ENCODE results near the gene TEX2.

TEX2 gene

GRCh38 chr17:64160378-64160777 is 102.7 kb downstream of the TEX2 start:
- DNase-seq (ENCODE audit: low read depth) = no peak
- no peak overlapping the region for H3K4me3 ChIP-seq (ENCODE audit: low read depth, low read length)
- TF ChIP-seq CTCF (IDR thresholded peaks at IDR 0.05; ENCODE audit: control insufficient read depth, extremely low read depth, insufficient read depth) = no peak

GRCh38 chr17:64158831-64159590 is 104.0 kb downstream of the TEX2 start:
- H3K4me3 ChIP-seq (ENCODE audit: low read depth, low read length) = no peak overlapping the region
- TF ChIP-seq CTCF (IDR thresholded peaks at IDR 0.05; ENCODE audit: control insufficient read depth, extremely low read depth, insufficient read depth) = no peak
- no peak for DNase-seq (ENCODE audit: low read depth)

- no peak for TF ChIP-seq CTCF (IDR thresholded peaks at IDR 0.05; ENCODE audit: control insufficient read depth, extremely low read depth, insufficient read depth)
- no peak for DNase-seq (ENCODE audit: low read depth)
- no peak overlapping the region for H3K4me3 ChIP-seq (ENCODE audit: low read depth, low read length)
Observed at GRCh38 chr17:64158406-64158805, 104.7 kb downstream of the TEX2 start.

- no peak for TF ChIP-seq CTCF (IDR thresholded peaks at IDR 0.05; ENCODE audit: control insufficient read depth, extremely low read depth, insufficient read depth)
- no peak for DNase-seq (ENCODE audit: low read depth)
- no peak overlapping the region for H3K4me3 ChIP-seq (ENCODE audit: low read depth, low read length)
Observed at GRCh38 chr17:64157669-64158180, 105.3 kb downstream of the TEX2 start.

DNA sequence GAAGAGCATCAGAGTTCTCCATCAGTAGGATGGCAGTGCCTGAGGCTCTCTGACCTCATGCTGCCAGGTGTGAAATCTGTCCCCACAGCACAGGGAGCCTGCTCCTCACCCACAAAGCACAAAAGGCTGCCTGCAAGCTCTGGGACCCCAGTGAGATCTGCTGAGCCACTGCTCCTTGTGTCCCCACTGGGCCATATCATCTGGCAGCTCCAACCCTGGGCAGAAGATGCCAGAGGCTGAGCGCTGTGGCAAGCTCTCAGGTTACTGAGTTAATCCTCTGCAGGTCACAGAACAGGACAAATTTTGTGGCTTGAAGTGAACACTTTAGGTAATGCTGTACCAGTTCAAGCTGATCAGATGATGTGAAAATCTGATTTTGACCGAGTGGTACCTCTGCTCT is 106.4 kb downstream of the TEX2 start:
- H3K4me3 ChIP-seq (ENCODE audit: low read depth, low read length) = no peak overlapping the region
- TF ChIP-seq CTCF (IDR thresholded peaks at IDR 0.05; ENCODE audit: control insufficient read depth, extremely low read depth, insufficient read depth) = no peak
- DNase-seq (ENCODE audit: low read depth) = no peak

GRCh38 chr17:64155751-64156544 is 107.1 kb downstream of the TEX2 start:
- DNase-seq (ENCODE audit: low read depth) = no peak
- H3K4me3 ChIP-seq (ENCODE audit: low read depth, low read length) = no peak overlapping the region
- TF ChIP-seq CTCF (IDR thresholded peaks at IDR 0.05; ENCODE audit: control insufficient read depth, extremely low read depth, insufficient read depth) = no peak

All from LNCaP clone FGC (cell line).